Cardiac muscle cell (in vitro differentiated cells and primary cell): ENCODE results near the gene SLC24A1. TPM values are rescaled to one million over a fixed set of nuclear protein-coding genes. Genes with fewer than 3 reads are reported as not detected.

ENCODE experiments used
- DNase-seq, 2 donors: peaks; one replicate each; pipeline versions ENCODE4 v3.0.0 to v3.0.0-alpha.2; 2010 to 2017; ENCODE audit warnings: low read depth in 1 of 2, low spot score in 1 of 2
- H3K27ac ChIP-seq: fragments of 200-600 bp; sonication (generic); 2 replicates; pipeline ENCODE4 v1.5.1; 2016
- H3K27me3 ChIP-seq: fragments of 200-600 bp; sonication (generic); 2 replicates; pipeline ENCODE4 v1.6.0; 2016; ENCODE audit warnings: control low read depth
- H3K36me3 ChIP-seq: fragments of 200-600 bp; sonication (generic); 2 replicates; pipeline ENCODE4 v1.5.1; 2016; ENCODE audit warnings: control low read depth
- H3K4me1 ChIP-seq: fragments of 200-600 bp; sonication (generic); 2 replicates; pipeline ENCODE4 v1.8.1; 2017; ENCODE audit warnings: low read depth, mild to moderate bottlenecking, mixed run types
- H3K4me3 ChIP-seq: fragments of 200-600 bp; sonication (generic); 2 replicates; pipeline ENCODE4 v1.5.1; 2016; ENCODE audit warnings: mild to moderate bottlenecking
- H3K9me3 ChIP-seq: fragments of 200-600 bp; sonication (generic); 2 replicates; pipeline ENCODE4 v1.5.1; 2017; ENCODE audit warnings: low read depth, mild to moderate bottlenecking, control low read depth
- CTCF ChIP-seq: IDR thresholded peaks from 2 replicates; pipeline ENCODE4 v1.5.1; 2012; ENCODE audit warnings: low read depth, mild to moderate bottlenecking, low read length
- polyA plus RNA-seq: library from polyadenylated mRNA; unstranded; fragments of >200 nt; fragmentation: Nextera tagmentation; extraction: Ambion mirVana; gene quantifications from 2 replicates; pipeline ENCODE4 v1.2.1, GENCODE V29; 2016
- total RNA-seq: library from RNA; depleted of rRNA; stranded (reverse); fragments of >200 nt; gene quantifications from 2 replicates; pipeline ENCODE4 v1.2.3, GENCODE V29; 2016

SLC24A1 gene
- total and polyA plus RNA-seq, 2 experiments from 2014 or later, result 1.1 to 5.2 TPM

DNA sequence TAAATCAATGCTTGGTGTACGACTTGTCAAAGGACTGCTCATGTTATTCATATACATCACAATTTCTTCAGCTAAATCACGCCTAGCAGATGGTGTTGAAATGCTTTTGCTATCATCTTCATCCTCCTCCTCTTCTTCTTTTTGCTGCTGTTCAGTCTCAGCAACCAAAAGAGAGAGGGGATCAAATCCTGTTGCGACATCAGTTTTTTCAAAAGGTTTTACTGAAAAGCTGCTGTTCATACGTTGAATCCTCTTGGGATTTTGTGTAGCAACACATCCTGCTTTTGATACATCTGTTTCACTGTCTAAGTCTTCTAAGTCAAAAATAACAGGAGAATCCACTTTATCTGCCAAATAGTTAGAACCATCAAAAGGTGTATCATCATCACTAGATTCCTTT lies 69.0 kb downstream of the SLC24A1 start:
- DNase-seq, result peak in 1 of 2 donors; percentile 17
- Histone ChIP-seq H3K9me3 (no peaks in the 10 kb centered on the region), H3K27me3 (no peaks in the 10 kb centered on the region), H3K4me3 (no peak overlapping the region), H3K27ac (no peak overlapping the region), H3K4me1 (peaks cover 8% of the 10 kb centered on the region), H3K36me3 (peaks cover 4% of the 10 kb centered on the region)
- TF ChIP-seq CTCF, result no peak

- Histone ChIP-seq H3K4me1 (peaks cover 8% of the 10 kb centered on the region), H3K27me3 (no peaks in the 10 kb centered on the region), H3K36me3 (peaks cover 14% of the 10 kb centered on the region), H3K27ac (peak overlapping the region; percentile 59), H3K4me3 (no peak overlapping the region), H3K9me3 (no peaks in the 10 kb centered on the region)
- peak; percentile 2 to 24 for DNase-seq
- no peak for TF ChIP-seq CTCF
Observed at GRCh38 chr15:65695081-65695480, 73.3 kb downstream of the SLC24A1 start.

Other genes starting within 250 kb of the SLC24A1 start
- 41.9 and 54.6 TPM in 2 replicates for gene IGDCC3, start 243.9 kb upstream of the SLC24A1 start, total RNA-seq
- gene IGDCC3, start 243.9 kb upstream of the SLC24A1 start, polyA plus RNA-seq, result 41.1 and 52.4 TPM in 2 replicates
- gene IGDCC4, start 199.0 kb upstream of the SLC24A1 start, total RNA-seq, result 5.2 and 7.1 TPM in 2 replicates
- gene IGDCC4, start 199.0 kb upstream of the SLC24A1 start, polyA plus RNA-seq, result 4.5 and 5.8 TPM in 2 replicates
- 21.4 and 25.3 TPM in 2 replicates for gene DPP8, start 104.2 kb upstream of the SLC24A1 start, total RNA-seq
- 23.2 and 29.9 TPM in 2 replicates for gene DPP8, start 104.2 kb upstream of the SLC24A1 start, polyA plus RNA-seq
- 67.8 and 81.3 TPM in 2 replicates for gene HACD3, start 91.5 kb upstream of the SLC24A1 start, total RNA-seq
- 120 and 126 TPM in 2 replicates for gene HACD3, start 91.5 kb upstream of the SLC24A1 start, polyA plus RNA-seq
- gene INTS14, start 10.8 kb upstream of the SLC24A1 start, total RNA-seq, result 25.0 and 32.5 TPM in 2 replicates
- 28.0 and 30.9 TPM in 2 replicates for gene INTS14, start 10.8 kb upstream of the SLC24A1 start, polyA plus RNA-seq
- 4.7 and 7.7 TPM in 2 replicates for gene DENND4A, start 170.4 kb downstream of the SLC24A1 start, total RNA-seq
- 3.5 and 7.4 TPM in 2 replicates for gene DENND4A, start 170.4 kb downstream of the SLC24A1 start, polyA plus RNA-seq
- gene RAB11A, start 247.6 kb downstream of the SLC24A1 start, total RNA-seq, result 163 and 189 TPM in 2 replicates
- 247 and 259 TPM in 2 replicates for gene RAB11A, start 247.6 kb downstream of the SLC24A1 start, polyA plus RNA-seq